ENCODE data around the gene CD200. TPM values are rescaled to one million over a fixed set of nuclear protein-coding genes. Genes with fewer than 3 reads are reported as not detected.

Gene CD200
- total RNA-seq, 1 donor from 2014 or later, result 20.1 TPM

DNA sequence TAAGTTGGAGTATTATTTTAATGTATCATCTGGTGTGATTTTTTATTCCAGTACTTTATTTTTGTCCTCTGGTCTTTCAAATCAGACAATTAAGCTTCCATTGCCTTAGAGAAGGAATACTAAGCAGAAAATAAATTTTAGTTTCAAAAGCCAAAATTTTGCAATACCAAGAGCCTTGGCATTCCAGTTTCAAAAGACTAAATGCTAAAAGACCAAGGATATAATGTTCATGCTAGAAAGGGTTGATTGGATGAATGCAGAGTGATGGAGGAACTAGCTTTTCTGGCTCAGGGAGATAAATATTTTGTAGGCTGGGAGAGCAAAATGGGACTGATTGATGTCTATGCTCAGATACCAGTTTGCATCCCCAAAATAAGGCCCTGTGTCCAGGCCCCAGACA is 6.2 kb downstream of the CD200 start:
- TF ChIP-seq, protein P1, sequence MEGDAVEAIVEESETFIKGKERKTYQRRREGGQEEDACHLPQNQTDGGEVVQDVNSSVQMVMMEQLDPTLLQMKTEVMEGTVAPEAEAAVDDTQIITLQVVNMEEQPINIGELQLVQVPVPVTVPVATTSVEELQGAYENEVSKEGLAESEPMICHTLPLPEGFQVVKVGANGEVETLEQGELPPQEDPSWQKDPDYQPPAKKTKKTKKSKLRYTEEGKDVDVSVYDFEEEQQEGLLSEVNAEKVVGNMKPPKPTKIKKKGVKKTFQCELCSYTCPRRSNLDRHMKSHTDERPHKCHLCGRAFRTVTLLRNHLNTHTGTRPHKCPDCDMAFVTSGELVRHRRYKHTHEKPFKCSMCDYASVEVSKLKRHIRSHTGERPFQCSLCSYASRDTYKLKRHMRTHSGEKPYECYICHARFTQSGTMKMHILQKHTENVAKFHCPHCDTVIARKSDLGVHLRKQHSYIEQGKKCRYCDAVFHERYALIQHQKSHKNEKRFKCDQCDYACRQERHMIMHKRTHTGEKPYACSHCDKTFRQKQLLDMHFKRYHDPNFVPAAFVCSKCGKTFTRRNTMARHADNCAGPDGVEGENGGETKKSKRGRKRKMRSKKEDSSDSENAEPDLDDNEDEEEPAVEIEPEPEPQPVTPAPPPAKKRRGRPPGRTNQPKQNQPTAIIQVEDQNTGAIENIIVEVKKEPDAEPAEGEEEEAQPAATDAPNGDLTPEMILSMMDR (conservative IDR thresholded peaks at IDR 0.05), result no peak
- Mint-ChIP-seq H3K9me3 (no peaks in the 10 kb centered on the region), H3K27me3 (peaks cover 13% of the 10 kb centered on the region), H3K4me3 (no peak overlapping the region), H3K36me3 (peaks cover 20% of the 10 kb centered on the region), H3K27ac (no peak overlapping the region), H3K4me1 (ENCODE audit: unreplicated experiment) (peaks cover 17% of the 10 kb centered on the region)
- no peak for DNase-seq (ENCODE audit: extremely low spot score, unreplicated experiment)

GRCh38 chr3:112339609-112340008 is 6.7 kb downstream of the CD200 start:
- Mint-ChIP-seq H3K9me3 (no peaks in the 10 kb centered on the region), H3K36me3 (peaks cover 24% of the 10 kb centered on the region), H3K4me3 (no peak overlapping the region), H3K27ac (no peak overlapping the region), H3K4me1 (ENCODE audit: unreplicated experiment) (peaks cover 17% of the 10 kb centered on the region), H3K27me3 (peaks cover 9% of the 10 kb centered on the region)
- TF ChIP-seq, protein P1 (conservative IDR thresholded peaks at IDR 0.05), result no peak
- DNase-seq (ENCODE audit: extremely low spot score, unreplicated experiment), result no peak

- H3K4me1 Mint-ChIP-seq (ENCODE audit: unreplicated experiment), result peaks cover 10% of the 10 kb centered on the region
- H3K9me3 Mint-ChIP-seq, result no peaks in the 10 kb centered on the region
- no peaks in the 10 kb centered on the region for H3K27me3 Mint-ChIP-seq
- peaks cover 24% of the 10 kb centered on the region for H3K36me3 Mint-ChIP-seq
- TF ChIP-seq, protein P1 (conservative IDR thresholded peaks at IDR 0.05), result no peak
- no peak for DNase-seq (ENCODE audit: extremely low spot score, unreplicated experiment)
- no peak overlapping the region for H3K4me3 Mint-ChIP-seq
- H3K27ac Mint-ChIP-seq, result no peak overlapping the region
Observed at GRCh38 chr3:112341386-112341785, 8.4 kb downstream of the CD200 start.

- H3K4me3 Mint-ChIP-seq, result no peak overlapping the region
- TF ChIP-seq, protein P1 (conservative IDR thresholded peaks at IDR 0.05), result no peak
- H3K4me1 Mint-ChIP-seq (ENCODE audit: unreplicated experiment), result peaks cover 6% of the 10 kb centered on the region
- DNase-seq (ENCODE audit: extremely low spot score, unreplicated experiment), result no peak
- H3K36me3 Mint-ChIP-seq, result peaks cover 41% of the 10 kb centered on the region
- H3K27me3 Mint-ChIP-seq, result no peaks in the 10 kb centered on the region
- H3K27ac Mint-ChIP-seq, result no peak overlapping the region
- no peaks in the 10 kb centered on the region for H3K9me3 Mint-ChIP-seq
Observed at GRCh38 chr3:112345681-112346080, 12.7 kb downstream of the CD200 start.

DNA sequence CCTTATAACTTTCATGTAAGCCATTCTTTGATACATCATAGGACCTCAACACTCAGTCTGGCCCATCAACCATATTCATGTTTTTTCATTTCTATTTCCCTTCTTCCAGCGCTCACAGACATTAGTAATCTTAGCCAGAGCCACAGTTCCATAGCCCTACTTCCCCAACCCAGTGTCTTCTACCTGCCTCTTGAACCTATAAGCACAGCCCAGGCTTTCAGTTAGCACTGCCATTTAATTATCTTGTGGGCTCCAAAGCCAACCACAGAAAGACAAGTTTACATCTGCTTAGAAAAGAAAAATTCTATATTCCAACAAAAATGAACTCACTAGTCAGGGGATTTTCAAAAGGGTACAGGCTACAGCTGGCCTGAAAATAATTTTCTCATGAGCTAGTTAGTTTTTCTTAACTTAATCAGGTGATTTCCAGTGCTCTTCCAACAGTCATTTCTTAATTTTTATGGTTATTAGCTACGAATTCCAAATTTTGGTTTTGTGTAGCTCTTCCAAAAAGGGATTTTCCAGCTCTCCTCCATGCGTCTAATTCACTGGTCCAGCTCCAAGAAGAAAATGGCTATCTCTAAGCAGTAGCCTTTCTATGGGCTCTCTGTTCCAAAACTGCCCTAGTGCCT is 13.7 kb downstream of the CD200 start:
- Mint-ChIP-seq H3K9me3 (no peaks in the 10 kb centered on the region), H3K27ac (no peak overlapping the region), H3K4me1 (ENCODE audit: unreplicated experiment) (peaks cover 12% of the 10 kb centered on the region), H3K4me3 (no peak overlapping the region), H3K36me3 (peaks cover 42% of the 10 kb centered on the region), H3K27me3 (no peaks in the 10 kb centered on the region)
- no peak for DNase-seq (ENCODE audit: extremely low spot score, unreplicated experiment)
- TF ChIP-seq, protein P1 (conservative IDR thresholded peaks at IDR 0.05), result no peak
